GM19043 (cell line): ENCODE results near the gene RPTOR.
A peak's percentile ranks its signal among the peaks of the same experiment; 100 is the strongest.

Experiments used
- ATAC-seq: cut with Tn5 transposase; IDR thresholded peaks from one replicate; pipeline ENCODE4 v1.9.1; 2021; ENCODE audit warnings: low read depth; ENCODE audit not compliant: unreplicated experiment

RPTOR gene

DNA sequence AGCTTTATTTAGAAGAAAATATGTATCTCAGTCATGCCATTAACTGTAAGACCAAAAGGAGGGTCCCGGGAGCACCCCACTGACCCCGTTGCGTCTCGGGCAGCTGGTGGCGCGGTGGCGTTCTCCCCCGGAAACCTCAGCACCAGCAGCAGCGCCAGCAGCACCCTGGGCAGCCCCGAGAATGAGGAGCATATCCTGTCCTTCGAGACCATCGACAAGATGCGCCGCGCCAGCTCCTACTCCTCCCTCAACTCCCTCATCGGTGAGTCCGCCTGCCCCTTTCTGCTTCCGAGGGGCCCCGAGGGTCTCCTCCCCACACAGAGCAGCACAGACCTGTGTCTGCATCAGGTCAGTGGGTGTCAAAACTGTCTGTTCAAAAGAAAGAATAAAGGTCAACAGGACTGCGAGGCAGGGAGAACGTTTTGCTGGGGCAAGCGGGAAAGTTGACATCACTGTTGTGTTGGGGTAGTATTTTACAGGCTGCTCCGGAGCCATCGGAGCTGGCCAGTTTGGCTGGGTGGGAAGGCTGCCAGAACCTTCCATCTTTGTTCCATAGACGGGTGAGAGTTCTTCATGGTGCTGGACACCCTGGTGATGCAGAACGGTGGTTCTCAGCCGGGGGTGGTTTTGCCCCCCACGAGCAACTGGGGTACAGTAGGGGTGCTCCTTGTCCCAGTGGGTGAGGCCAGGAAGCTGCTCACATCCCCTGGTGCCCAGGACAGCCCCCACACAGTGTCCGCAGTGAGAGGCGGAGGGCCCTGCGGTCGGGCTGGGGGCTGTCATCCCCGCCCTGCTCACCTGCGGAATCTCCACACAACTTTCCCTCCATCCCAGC lies 349.2 kb downstream of the RPTOR start:
- no peak for ATAC-seq

DNA sequence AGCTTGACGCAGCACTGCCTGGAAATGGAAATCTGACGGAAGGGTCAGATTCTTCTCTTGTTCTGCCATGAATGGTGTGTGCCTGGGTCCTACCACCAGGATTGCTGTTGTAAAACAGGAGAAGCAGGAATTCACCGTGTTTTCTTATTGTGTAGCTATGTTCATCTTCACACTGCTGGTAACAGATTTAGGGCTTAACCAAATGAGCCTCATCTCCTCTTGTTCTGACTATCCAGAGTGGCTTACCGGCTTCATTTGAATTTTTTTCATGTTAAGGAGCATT lies 349.7 kb downstream of the RPTOR start:
- ATAC-seq = no peak

DNA sequence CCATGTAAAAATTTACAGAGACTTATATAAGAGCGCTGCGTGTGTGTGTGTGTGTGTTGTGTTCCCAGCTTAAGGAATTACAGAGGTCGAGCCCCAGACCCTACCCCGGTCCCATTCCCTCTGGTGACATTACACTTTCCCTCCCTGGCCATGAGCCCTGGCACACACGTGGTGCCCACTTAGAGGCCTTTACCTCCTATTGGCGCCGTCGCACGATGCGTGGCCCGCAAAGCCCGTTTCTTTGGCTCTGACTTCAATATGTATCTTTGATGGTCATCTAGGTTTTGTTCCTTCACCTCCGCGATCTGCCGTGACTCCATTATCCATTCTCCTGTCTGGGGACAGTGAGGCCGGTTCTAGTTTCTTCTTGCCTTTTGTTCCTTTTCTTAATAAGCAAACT lies 350.1 kb downstream of the RPTOR start:
- no peak for ATAC-seq

DNA sequence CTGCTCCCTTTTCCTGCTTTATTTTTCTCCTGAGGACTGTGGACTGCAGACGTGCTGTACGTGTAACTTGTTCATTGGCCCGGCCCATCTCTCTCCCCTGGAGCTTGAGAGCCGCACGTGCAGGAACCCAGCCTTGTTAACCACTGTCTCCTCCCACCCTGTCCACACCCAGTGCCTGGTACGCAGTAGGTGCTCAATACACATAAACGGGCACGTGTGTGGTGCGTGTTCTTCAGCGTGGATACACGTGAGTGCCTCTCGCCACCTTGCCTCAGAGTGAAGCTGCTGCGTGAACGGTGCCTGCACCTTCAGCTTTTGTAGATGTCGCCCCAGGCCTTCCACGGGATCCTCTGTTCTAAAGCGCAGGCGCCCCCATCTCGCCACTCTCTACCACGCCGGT lies 350.7 kb downstream of the RPTOR start:
- ATAC-seq = no peak

DNA sequence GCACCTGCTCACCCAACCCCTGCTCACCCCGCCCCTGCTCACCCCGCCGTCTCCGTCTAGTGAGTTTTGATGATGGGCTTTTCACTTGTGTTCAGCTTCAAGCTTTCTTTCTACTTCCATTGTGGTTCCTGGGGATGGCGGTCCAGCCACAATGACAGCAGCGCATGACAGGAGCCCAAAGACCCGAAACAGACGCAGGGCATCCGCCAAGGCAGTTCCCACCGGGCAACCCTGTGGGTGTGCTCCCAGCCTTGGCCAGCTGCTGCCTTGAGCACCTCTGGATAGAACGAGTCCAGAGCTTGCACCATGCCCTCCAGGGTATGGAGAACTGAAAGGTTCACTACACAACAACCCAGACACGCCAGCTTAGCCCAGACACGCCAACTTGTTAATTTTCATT lies 354.1 kb downstream of the RPTOR start:
- ATAC-seq = no peak

DNA sequence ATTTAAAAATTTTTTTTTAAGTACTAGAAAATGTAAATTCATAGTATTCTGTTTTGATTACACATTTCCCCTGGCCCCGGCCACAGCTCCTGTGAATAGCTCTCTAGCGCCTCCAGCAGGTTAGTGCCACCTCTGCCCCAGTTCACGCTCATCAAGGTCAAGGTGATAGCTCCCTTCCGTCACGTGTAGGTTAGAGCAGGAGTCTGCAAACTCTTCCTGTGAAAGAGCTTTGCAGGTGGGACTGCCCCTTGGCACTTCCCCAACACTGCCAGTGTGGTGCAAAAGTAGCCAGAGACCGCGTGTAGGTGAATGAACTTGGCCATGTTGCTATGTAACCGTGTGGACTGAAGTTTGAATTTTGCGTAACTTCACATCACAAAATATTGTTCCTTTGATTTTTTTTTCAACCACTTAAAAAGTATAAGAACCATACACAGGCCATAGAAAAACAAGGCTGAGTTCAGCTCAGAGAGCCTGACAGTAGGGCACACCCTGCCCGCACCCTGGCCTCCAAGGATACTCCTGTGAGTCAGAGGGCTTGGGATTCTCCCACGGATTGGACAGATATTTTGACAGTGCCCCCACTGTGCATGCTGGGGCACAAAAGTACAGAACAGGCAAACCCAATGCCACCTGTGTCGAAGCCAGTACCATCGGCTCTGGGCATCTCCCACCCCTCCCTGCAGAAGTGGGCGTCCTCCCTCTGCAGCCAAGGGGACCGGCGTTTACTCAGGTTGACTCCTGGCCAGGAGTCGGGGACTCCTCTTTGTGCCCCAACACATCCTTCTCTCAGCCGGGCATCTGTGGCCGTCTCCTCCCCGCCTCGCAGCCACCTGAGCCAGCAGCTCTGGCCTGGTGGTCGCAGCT lies 355.0 kb downstream of the RPTOR start:
- no peak for ATAC-seq

DNA sequence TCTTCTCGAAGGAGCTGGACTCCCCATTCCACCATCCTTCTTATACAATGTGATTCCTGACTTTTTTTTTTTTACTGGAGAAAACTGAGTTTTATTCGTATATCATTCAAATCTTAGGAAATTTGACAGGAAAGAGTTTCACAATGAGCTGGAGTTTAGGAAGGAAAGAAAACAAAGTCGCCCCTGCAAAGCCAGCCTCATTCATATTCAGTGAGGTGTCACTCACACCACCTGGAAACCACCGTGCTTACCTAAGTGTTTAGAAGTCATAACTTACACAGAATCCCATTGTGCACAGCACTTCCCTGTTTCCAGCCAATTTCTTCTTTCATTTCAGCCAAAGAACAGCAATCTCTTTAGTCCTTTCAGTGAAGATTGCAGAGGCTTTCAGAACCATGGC lies 356.7 kb downstream of the RPTOR start:
- peak; percentile 24 for ATAC-seq

DNA sequence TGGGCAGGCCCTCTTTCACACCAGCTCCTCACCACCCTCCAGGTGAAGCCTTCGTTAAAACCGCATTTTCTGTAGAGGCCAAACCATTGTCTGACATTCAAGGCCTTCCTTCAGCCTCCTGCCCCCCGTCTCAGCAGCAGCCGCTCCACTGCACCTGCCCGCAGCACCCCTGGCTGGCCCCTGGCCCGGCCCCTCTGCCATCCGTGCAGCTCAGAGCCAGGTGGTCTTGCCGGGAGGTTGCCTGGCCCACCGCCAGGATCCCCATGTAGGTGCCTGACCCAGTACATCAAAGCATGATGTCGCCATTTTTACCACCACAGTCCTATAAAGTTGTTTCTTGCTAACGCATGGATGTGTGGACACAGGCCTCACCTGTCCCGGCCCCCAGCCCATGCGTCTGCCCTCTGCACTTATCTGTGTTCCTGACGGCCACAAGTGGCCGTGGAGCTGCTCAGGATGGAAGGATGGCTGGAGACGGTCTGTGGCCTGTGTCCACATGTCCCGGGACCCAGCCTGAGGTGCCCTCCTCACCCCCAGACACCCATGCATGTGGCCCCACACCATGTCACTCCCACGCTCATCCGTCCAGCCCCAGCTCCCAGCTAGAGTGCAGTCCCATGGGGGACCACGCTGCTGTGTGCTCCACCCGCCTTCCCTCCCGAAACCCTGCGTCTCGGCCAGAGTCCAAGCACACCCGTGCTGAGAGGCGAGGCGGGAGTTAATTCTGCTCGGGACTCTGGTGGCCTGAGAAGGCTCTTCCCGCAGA lies 357.7 kb downstream of the RPTOR start:
- ATAC-seq = no peak

DNA sequence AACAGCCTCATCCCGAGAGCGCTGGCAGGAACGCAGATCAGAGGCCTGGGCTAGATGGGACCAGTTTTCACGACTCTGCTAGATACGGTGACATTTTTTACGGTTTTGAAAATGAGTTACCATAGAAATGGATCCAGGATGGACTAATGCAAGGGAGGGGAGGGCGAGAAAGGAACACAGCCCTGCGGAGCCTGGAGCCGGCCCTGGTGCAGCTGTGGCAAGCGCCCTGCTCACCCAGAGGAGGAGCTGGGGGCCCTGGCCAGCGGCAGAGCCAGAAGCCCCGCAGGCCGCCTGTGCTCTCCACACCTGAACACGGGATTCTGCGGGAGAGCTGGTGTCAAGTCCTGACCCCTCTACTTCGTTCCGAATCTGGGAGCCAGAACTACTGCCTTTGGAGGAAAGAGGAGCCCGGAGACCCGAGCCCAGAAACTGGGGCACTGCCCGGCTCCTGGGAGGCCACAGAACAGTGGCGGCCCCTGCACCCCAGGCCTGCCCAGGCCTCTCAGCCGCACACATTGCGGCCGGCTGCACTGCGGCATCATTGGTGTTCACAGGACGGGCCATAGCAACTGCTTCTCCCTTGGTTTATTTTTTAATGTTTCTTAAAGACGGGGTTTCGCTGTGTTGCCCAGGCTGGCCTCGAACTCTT lies 358.4 kb downstream of the RPTOR start:
- no peak for ATAC-seq

DNA sequence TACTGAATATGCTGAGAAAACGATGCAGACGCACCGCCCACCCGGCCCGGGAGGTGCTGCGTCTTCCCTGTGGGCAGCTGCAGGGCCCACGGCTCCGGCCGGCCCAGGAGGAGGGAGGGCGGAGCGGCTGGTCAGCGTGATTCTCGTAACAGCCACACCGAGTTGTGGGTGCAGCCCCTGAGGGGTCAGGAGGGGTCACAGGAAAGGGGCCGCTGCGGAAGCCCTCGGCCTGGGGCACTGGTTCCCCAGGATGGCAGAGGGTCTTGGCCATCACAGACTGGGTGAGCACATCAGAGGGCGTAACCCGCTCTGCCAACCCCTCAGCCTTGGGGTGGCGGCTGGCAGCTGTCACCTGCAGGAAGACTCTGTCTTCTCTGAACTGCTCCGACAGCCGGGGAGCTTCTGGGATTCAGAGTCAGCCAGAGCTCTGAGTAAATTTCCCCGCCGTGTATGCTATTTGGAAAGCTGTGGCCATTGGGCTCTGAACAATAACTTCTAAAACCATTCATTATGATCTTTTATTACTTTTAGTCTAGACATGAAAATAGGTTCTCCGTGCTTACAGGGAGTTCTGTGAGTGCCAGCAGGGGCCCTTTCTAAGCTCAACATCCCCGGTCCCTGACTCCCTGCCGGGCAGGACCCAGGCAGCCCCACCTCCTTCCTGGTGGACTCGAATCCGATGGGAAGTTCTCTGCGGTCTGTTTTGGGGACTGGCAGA lies 359.6 kb downstream of the RPTOR start:
- ATAC-seq = no peak

DNA sequence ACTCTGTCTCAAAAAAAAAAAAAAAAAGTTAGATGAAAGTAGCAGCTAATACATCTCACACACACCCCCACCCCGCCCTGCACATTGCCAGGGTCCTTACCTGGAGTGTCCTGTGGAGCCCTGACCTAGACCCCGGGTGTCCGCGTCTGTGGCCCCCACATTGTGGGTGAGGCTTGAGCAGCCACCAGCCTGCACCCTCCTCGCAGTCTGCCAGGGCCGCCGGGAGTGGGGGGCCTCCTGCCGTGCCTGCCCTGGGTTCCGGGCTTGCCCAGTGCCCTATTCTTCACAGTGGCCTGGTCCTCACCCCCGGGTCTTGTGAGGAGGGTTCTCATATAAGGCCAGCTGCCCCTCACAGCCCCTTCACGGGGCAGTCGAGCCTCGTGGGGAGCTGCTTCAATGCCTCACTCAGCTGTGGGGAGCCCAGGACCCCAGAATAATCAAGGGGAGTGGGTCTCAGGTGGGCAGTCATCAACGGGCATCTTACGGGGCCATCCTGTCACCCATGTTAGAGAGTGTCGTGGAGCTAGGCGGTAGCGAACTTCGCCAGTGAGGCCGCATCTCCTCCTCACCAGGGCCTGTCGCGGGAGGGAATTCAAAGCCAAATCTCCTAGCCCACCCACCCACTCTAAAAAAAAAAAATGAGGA lies 361.1 kb downstream of the RPTOR start:
- no peak for ATAC-seq

DNA sequence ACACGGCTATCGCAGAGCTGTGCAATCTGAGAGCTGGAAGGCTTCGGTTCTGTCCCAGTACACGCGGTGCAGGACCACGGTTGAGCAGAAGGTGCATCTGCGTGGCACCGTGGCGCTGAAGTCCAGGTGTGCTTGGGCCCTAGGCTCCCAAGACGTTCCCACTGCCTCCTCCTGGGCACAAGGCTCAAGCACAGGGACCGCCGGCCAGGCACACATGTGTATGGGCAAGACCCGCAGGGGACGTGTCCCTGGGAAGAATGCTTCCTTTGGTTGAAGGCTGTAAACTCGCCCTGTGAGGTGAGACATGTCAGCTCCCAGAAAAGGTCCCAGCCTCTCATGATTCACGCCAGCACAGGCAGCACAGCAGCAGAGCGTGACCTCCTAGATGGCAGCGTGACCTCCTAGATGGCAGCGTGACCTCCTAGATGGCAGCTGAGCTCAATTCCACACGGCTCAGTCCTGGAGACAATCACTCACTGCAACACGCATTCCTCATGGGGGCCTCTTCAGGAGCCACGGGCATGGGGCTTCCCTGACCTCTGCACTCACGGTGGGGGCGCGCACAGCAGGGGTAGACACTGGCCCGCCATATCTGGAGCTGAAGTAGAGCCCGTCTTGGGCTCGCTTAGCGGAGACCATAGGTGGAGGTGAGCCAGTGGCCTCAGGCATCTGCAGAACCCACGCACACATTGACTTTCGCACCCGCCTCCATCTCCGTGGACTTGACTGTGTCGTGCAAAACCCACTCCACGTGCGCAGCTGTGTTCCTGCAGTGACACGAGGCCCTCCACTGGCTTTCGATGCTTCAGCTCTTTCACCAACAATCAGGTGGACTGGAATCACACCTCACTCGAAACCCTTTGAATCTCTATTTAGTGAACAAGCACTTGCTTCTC lies 362.0 kb downstream of the RPTOR start:
- no peak for ATAC-seq

DNA sequence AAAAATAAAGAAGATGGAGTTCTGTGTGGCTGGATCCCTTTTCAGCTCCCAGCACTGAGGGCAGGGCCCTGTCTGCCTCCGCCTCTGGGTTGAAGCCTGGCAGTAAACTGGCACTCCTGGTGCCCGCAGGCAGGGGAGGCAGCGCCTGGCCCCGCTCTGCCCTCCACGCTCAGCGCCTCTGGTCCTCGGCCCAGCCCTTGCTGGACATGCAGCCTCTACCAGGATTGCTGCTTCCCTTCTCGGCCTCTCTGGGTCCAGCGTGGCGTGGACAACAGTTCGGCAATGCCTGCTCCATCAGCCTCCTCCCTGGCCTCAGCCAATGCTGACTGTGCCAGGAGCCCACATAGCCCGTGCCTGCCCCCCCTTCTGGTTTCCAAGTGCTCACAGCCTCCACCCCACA lies 362.6 kb downstream of the RPTOR start:
- ATAC-seq = no peak

DNA sequence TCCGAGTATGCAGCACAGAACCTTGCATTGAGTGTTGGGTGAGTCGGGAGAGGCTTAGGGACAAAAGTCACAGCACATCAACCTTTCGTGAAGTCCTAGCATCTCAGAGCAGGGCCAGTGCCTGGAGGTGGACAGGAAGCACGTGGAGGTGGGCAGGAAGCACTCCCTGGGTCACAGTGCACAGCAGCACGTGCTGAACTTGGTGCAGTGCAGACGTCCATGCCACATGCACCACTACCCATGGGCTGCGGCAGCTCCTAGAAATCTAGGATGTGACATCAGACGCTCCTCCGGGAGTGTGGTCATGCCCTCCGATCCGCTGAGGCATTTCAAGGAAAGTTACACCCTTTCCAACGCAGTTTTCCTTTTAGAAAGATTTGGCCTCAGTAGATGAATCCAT lies 363.6 kb downstream of the RPTOR start:
- ATAC-seq = no peak

DNA sequence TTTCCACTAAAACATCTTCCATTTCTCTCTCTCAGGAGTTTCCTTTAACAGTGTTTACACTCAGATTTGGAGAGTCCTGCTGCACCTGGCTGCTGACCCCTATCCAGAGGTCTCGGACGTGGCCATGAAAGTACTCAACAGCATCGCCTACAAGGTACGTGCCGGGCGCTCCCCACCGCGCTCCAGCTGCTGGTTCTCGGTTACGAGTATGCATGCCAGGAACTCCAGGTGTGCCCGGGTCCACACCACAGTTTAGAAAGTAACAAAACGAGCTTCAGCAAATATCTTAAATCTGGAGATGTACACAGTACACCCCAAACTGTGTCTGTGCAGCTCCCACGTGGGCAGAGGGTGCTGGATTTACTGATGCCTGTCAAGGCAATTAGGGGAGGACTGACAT lies 364.1 kb downstream of the RPTOR start:
- no peak for ATAC-seq

DNA sequence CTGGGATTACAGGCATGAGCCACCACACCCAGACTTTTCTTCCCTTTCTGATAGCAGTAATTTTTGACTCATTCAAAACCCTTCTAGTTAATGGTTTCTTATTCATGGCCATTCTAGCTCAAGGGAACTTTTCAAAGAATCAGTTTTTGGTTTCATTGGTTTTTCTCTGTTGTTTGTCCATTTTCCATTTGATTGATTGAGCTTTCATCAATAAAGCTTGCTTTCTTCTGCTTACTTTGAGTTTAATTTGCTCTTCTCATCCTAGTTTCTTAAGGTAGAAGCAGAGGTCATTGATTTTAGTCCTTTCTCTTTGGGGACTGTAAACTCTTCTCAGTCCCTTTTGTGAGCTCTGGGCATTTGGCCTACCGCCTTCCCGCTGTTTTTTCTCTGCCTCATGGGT lies 365.0 kb downstream of the RPTOR start:
- no peak for ATAC-seq

DNA sequence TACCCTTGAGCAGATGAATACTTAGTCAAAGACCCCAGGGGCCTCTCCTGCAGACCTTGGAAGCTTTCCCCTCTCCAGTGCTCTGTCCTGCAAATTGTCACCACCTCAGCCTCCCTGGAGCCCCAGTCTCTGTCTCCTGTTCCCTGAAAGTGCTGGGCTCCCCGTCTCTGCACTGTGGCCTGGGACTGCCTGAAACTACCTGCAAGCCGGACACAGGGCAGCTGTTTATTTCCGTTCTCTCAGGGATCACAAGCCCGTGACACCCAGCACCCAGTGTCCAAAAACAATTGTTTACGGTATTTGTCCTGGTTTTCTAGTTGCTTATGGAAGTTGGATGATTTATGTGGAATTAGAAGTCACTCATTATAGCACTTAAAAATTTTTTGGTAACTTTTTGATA lies 365.4 kb downstream of the RPTOR start:
- ATAC-seq = no peak

DNA sequence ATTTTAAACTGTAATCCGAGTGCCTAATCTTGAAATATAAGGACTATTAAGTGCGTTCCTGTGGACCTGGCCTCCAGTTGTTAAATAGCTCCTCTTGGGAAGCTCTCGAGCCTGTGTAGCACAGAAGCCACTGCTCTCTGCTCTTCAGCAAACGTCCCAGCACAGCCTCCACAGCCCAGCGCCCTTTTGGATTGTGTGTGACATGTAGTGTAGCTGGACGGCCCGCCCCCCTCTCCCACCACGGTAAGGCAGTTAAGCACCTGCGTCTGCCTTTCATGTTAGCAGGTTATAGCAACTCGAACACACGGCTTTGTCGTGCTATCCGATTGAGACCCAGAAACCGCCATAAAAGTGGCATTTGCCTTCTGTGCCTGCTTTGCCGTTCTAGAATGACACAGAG lies 367.8 kb downstream of the RPTOR start:
- ATAC-seq = no peak
